ENCODE measurements around the gene KCNIP3.

Gene KCNIP3

DNA sequence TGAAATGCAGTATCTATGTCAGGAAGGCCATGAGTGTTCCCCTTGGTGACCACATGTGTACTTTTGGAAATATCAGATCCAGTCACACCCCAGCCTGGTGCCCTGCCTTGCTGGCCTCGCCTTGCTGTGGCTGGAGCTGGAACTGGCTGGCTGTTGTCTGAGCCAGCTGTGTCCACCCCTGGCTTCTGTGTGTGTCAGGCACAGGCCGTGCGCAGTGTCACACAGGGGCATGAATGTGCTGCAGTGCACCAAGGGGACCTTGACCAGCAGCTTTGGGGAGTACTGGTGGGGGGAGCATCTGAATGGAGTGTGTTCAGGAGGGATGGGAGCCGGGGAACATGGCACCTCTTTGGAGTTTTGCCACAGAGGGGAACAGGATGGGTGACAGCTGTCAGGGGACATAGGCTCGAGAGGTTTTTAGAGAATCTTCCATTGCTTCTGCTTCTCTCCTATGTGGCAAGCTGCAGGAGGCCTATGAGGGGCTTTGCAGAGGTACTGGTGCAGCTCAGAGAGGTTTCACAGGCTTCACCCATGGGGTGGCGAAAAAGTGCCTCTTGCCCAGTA is 60.7 kb downstream of the KCNIP3 start:
- Histone ChIP-seq H3K4me3 (ENCODE audit: severe bottlenecking) (no peak overlapping the region), H3K36me3 (ENCODE audit: low read depth) (no peaks in the 10 kb centered on the region), H3K4me1 (ENCODE audit: insufficient read depth, poor library complexity, severe bottlenecking) (no peaks in the 10 kb centered on the region), H3K27ac (ENCODE audit: poor library complexity, severe bottlenecking) (no peak overlapping the region), H3K27me3 (ENCODE audit: insufficient read depth, poor library complexity, severe bottlenecking) (no peaks in the 10 kb centered on the region), H3K9me3 (ENCODE audit: severe bottlenecking) (no peaks in the 10 kb centered on the region)
- TF ChIP-seq, protein P1, sequence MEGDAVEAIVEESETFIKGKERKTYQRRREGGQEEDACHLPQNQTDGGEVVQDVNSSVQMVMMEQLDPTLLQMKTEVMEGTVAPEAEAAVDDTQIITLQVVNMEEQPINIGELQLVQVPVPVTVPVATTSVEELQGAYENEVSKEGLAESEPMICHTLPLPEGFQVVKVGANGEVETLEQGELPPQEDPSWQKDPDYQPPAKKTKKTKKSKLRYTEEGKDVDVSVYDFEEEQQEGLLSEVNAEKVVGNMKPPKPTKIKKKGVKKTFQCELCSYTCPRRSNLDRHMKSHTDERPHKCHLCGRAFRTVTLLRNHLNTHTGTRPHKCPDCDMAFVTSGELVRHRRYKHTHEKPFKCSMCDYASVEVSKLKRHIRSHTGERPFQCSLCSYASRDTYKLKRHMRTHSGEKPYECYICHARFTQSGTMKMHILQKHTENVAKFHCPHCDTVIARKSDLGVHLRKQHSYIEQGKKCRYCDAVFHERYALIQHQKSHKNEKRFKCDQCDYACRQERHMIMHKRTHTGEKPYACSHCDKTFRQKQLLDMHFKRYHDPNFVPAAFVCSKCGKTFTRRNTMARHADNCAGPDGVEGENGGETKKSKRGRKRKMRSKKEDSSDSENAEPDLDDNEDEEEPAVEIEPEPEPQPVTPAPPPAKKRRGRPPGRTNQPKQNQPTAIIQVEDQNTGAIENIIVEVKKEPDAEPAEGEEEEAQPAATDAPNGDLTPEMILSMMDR (IDR thresholded peaks at IDR 0.05; ENCODE audit: poor library complexity, severe bottlenecking), result no peak
- ATAC-seq (ENCODE audit: low read depth) (no peak), DNase-seq (ENCODE audit: low spot score) (peak; percentile 27)

DNA sequence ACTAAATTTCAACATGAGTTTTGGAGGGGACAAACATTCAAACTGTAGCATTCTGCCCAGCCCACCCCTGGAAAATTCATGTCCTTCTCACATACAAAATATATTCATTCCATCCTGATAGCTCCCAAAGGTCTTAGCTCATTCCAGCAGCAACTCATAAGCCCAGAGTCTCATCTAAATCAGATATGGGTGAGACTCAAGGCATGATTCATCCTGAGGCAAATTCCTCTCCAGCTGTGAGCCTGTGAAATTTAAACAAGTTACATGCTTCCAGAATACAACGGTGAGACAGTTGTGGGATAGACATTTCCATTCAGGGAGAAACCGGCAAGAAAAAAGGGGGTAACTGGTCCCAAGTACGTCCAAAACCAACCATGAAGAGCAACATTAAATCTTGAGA is 61.9 kb downstream of the KCNIP3 start:
- ATAC-seq (ENCODE audit: low read depth), result peak; percentile 25; the same call in 1 of the 3 replicates
- TF ChIP-seq, protein P1 (IDR thresholded peaks at IDR 0.05; ENCODE audit: poor library complexity, severe bottlenecking), result no peak

DNA sequence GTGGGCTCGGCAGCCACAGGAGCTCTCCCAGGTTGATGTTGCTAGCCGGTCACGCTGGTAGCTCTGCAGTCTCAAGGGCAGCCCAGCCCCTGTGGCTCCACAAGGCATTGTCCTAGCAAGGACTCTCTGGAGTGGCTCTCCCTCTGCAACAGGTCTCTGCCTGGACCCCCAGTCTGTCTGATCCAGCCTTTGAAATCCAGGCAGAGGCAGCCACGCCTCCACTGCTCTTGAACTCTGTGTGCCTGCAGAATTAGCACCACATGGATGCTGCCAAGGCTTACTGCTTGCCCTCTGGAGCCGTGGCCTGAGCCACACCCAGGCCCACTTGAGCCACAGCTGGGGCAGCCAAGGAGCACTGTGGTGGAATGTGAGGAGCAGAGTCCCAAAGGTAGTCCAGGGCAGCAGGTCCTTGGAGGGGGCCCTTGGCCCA is 62.4 kb downstream of the KCNIP3 start:
- no peak overlapping the region for H3K27ac ChIP-seq (ENCODE audit: poor library complexity, severe bottlenecking)
- H3K4me3 ChIP-seq (ENCODE audit: severe bottlenecking), result no peak overlapping the region
- peak; percentile 29 for DNase-seq (ENCODE audit: low spot score)
- H3K9me3 ChIP-seq (ENCODE audit: severe bottlenecking), result no peaks in the 10 kb centered on the region
- no peak for ATAC-seq (ENCODE audit: low read depth)
- TF ChIP-seq, protein P1 (IDR thresholded peaks at IDR 0.05; ENCODE audit: poor library complexity, severe bottlenecking), result no peak
- H3K4me1 ChIP-seq (ENCODE audit: insufficient read depth, poor library complexity, severe bottlenecking), result no peaks in the 10 kb centered on the region
- H3K36me3 ChIP-seq (ENCODE audit: low read depth), result no peaks in the 10 kb centered on the region
- H3K27me3 ChIP-seq (ENCODE audit: insufficient read depth, poor library complexity, severe bottlenecking), result no peaks in the 10 kb centered on the region

More for the DNA sequence above, 61.9 kb downstream of the KCNIP3 start:
- no peak overlapping the region for H3K27ac ChIP-seq (ENCODE audit: poor library complexity, severe bottlenecking)
- DNase-seq (ENCODE audit: low spot score), result no peak
- H3K36me3 ChIP-seq (ENCODE audit: low read depth), result no peaks in the 10 kb centered on the region
- no peaks in the 10 kb centered on the region for H3K9me3 ChIP-seq (ENCODE audit: severe bottlenecking)
- no peaks in the 10 kb centered on the region for H3K4me1 ChIP-seq (ENCODE audit: insufficient read depth, poor library complexity, severe bottlenecking)
- no peak overlapping the region for H3K4me3 ChIP-seq (ENCODE audit: severe bottlenecking)
- no peaks in the 10 kb centered on the region for H3K27me3 ChIP-seq (ENCODE audit: insufficient read depth, poor library complexity, severe bottlenecking)

DNA sequence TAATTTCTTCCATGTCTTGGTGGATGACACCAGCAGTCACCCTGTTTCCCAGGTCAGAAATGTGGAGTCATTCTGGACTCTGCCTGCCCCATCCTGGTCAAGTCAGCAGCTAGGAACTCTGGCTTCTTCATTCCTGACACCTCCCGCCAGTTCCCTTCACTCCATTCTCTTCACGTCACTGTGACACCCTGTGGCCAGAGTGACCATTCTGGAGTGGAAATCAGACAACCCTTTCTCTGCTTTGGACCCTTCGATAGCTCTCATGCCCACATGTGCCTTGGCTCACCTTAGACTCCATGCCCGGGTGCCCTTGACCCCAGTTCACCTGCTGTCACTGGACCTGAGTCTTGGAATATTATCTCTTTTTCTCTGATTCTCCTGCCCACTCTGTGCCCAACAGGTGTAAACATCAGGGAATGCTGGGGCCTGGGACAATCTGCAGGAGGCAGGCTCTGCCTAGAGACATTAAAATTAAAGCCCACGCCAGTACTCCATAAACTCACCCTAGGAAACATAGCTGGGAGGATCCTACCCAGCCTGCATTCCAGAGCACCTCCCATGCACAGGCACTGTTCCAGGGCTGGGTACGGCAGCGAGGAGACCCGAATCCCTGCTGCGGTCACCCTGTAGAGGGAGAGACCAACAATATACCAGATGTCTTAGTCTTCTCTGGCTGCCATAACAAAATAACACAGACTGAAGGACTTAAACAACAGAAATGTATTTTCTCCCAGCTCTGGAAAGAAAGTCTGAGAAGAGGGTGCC is 64.3 kb downstream of the KCNIP3 start:
- Histone ChIP-seq H3K27ac (ENCODE audit: poor library complexity, severe bottlenecking) (no peak overlapping the region), H3K36me3 (ENCODE audit: low read depth) (no peaks in the 10 kb centered on the region), H3K4me1 (ENCODE audit: insufficient read depth, poor library complexity, severe bottlenecking) (no peaks in the 10 kb centered on the region), H3K4me3 (ENCODE audit: severe bottlenecking) (no peak overlapping the region), H3K27me3 (ENCODE audit: insufficient read depth, poor library complexity, severe bottlenecking) (no peaks in the 10 kb centered on the region), H3K9me3 (ENCODE audit: severe bottlenecking) (no peaks in the 10 kb centered on the region)
- TF ChIP-seq, protein P1 (IDR thresholded peaks at IDR 0.05; ENCODE audit: poor library complexity, severe bottlenecking), result no peak
- ATAC-seq (ENCODE audit: low read depth) (no peak), DNase-seq (ENCODE audit: low spot score) (peak; percentile 12)

DNA sequence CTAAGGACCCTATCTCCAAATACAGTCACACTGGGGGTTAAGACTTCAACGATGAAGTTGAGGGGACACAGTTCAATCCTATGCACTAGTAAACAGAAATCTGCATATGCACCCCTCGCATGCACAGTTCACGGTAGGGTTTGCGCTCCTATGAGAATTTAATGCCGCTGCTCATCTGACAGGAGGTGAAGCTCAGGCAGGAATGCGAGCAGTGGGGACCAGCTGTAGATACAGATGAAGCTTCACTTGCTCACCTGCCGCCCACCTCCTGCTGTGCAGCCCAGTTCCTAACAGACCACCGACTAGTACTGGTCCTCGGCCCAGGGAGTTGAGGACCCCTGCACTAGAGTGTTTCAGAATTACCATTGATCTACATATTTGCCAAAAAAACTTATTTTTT is 65.3 kb downstream of the KCNIP3 start:
- no peaks in the 10 kb centered on the region for H3K9me3 ChIP-seq (ENCODE audit: severe bottlenecking)
- H3K36me3 ChIP-seq (ENCODE audit: low read depth), result no peaks in the 10 kb centered on the region
- DNase-seq (ENCODE audit: low spot score) (peak; percentile 22), ATAC-seq (ENCODE audit: low read depth) (no peak)
- H3K27ac ChIP-seq (ENCODE audit: poor library complexity, severe bottlenecking), result no peak overlapping the region
- H3K4me3 ChIP-seq (ENCODE audit: severe bottlenecking), result no peak overlapping the region
- TF ChIP-seq, protein P1 (IDR thresholded peaks at IDR 0.05; ENCODE audit: poor library complexity, severe bottlenecking), result no peak
- H3K27me3 ChIP-seq (ENCODE audit: insufficient read depth, poor library complexity, severe bottlenecking), result no peaks in the 10 kb centered on the region
- no peaks in the 10 kb centered on the region for H3K4me1 ChIP-seq (ENCODE audit: insufficient read depth, poor library complexity, severe bottlenecking)
